GM19467 (cell line): Measurements from ENCODE around the gene PCDHGA9.
A peak's percentile ranks its signal among the peaks of the same experiment; 100 is the strongest.
"Not testable (repeated sequence)": the region's sequence is repeated elsewhere in the genome, so short reads cannot be mapped to it uniquely, and the experiment has no call there.

Experiments
- ATAC-seq: cut with Tn5 transposase; IDR thresholded peaks from one replicate; pipeline ENCODE4 v1.9.1; 2021; ENCODE audit warnings: mild to moderate bottlenecking, moderate library complexity; ENCODE audit not compliant: unreplicated experiment

Gene PCDHGA9

GRCh38 chr5:141413540-141414069 is 11.0 kb downstream of the PCDHGA9 start:
- ATAC-seq: no peak

DNA sequence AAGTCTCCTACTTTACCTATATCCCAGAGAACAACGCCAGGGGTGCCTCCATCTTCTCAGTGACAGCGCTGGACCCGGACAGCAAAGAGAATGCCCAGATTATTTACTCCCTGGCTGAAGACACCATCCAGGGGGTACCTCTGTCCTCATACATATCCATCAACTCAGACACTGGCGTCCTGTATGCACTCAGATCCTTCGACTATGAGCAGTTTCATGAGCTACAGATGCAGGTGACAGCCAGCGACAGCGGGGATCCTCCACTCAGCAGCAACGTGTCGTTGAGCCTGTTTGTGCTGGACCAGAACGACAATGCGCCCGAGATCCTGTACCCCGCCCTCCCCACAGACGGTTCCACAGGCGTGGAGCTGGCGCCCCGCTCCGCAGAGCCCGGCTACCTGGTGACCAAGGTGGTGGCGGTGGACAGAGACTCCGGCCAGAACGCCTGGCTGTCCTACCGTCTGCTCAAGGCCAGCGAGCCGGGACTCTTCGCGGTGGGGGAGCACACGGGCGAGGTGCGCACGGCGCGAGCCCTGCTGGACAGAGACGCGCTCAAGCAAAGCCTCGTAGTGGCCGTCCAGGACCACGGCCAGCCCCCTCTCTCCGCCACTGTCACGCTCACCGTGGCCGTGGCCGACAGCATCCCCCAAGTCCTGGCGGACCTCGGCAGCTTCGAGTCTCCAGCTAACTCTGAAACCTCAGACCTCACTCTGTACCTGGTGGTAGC is 12.1 kb downstream of the PCDHGA9 start:
- ATAC-seq: not testable (repeated sequence)

DNA sequence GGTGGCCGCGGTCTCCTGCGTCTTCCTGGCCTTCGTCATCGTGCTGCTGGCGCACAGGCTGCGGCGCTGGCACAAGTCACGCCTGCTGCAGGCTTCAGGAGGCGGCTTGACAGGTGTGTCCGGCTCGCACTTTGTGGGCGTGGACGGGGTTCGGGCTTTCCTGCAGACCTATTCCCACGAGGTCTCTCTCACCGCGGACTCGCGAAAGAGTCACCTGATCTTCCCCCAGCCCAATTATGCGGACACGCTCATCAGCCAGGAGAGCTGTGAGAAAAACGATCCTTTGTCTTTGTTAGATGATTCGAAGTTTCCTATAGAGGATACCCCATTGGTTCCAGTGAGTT is 12.7 kb downstream of the PCDHGA9 start:
- not testable (repeated sequence) for ATAC-seq

- peak; percentile 75 for ATAC-seq
Observed at GRCh38 chr5:141417494-141418172, 15.1 kb downstream of the PCDHGA9 start, which contains the start of gene PCDHGB7. Gene PCDHGB7, plus strand, starts transcription at chr5:141417677. Its CDS starts 183 bp downstream, at chr5:141417860.

- no peak for ATAC-seq
Observed at GRCh38 chr5:141419074-141419880, 16.7 kb downstream of the PCDHGA9 start.

GRCh38 chr5:141420855-141421488 is 18.4 kb downstream of the PCDHGA9 start, which contains the start of gene PCDHGA11:
Gene PCDHGA11, plus strand, starts transcription at chr5:141421051. Its CDS starts 177 bp downstream, at chr5:141421228.
- no peak for ATAC-seq

- no peak for ATAC-seq
Observed at GRCh38 chr5:141421489-141421855, 18.9 kb downstream of the PCDHGA9 start.

DNA sequence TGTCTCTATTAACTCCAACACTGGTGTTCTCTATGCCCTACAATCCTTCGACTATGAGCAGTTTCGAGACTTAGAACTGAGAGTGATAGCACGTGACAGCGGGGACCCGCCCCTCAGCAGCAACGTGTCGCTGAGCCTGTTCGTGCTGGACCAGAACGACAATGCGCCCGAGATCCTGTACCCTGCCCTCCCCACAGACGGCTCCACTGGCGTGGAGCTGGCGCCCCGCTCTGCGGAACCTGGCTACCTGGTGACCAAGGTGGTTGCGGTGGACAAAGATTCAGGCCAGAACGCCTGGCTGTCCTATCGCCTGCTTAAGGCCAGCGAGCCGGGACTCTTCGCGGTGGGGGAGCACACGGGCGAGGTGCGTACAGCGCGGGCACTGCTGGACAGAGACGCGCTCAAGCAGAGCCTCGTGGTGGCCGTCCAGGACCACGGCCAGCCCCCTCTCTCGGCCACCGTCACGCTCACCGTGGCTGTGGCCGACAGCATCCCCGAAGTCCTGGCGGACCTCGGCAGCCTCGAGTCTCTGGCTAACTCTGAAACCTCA is 20.2 kb downstream of the PCDHGA9 start:
- ATAC-seq: no peak

DNA sequence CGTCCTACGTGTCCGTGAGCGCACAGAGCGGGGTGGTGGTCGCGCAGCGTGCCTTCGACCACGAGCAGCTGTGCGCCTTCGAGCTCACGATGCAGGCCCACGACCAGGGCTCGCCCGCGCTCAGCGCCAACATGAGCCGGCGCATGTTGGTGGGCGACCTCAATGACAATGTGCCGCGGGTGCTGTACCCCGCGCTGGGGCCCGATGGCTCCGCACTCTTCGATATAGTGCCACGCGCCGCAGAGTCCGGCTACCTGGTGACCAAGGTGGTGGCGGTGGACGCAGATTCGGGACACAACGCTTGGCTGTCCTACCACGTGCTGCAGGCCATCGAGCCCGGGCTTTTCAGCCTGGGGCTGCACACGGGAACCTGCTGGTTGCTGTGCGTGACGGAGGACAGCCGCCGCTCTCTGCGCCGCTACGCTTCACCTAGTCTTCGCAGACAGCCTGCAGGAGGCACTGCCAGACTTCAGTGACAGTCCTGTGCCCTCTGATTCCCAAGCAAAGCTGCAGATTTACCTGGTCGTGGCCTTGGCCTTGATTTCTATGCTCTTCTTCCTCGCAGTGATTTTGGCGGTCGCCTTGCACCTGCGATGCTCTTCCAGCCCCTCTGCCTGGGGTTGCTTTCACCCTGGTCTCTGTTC is 25.3 kb downstream of the PCDHGA9 start:
- ATAC-seq: no peak

- ATAC-seq: peak; percentile 90
Observed at GRCh38 chr5:141430332-141431113, 27.9 kb downstream of the PCDHGA9 start, which contains the start of gene PCDHGA12. Gene PCDHGA12, plus strand, starts transcription at chr5:141430507. Its CDS starts 253 bp downstream, at chr5:141430760.

- ATAC-seq: no peak
Observed at GRCh38 chr5:141431286-141431685, 28.7 kb downstream of the PCDHGA9 start.

GRCh38 chr5:141432308-141432707 is 29.7 kb downstream of the PCDHGA9 start:
- not testable (repeated sequence) for ATAC-seq

- ATAC-seq: not testable (repeated sequence)
Observed at GRCh38 chr5:141432726-141433125, 30.1 kb downstream of the PCDHGA9 start.

DNA sequence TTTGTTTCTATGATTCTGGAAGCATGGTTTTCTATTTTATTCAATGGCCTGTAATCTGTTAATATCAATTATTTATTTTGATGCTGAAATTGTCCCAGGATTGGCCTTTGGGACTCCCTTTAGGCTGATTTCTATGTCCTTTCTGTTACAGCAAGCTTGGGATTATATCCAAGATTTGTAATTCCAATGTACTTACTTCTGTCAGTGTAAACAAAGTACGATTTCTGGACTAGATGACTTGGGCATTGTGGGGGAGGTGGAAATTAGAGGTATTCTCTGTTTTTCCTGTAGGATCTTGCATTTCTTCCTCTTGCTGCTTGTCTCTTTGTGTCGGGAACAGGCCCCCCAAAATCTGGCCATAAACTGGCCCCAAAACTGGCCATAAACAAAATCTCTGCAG is 31.4 kb downstream of the PCDHGA9 start:
- ATAC-seq: no peak

GRCh38 chr5:141437221-141437620 is 34.6 kb downstream of the PCDHGA9 start:
- ATAC-seq: no peak

GRCh38 chr5:141439411-141440141 is 37.0 kb downstream of the PCDHGA9 start:
- no peak for ATAC-seq

GRCh38 chr5:141440341-141440740 is 37.8 kb downstream of the PCDHGA9 start:
- no peak for ATAC-seq

GRCh38 chr5:141441571-141442170 is 39.1 kb downstream of the PCDHGA9 start:
- ATAC-seq: no peak
